HL-60 (cell line): ENCODE results near the gene CEACAM8.

Source experiments
- POLR2AphosphoS5 ChIP-seq: IDR thresholded peaks from 2 replicates; pipeline ENCODE4 v1.6.1; 2012; ENCODE audit warnings: low read depth
- SPI1 ChIP-seq: IDR thresholded peaks from 2 replicates; pipeline ENCODE4 v1.6.1; 2012; ENCODE audit warnings: low read depth, mild to moderate bottlenecking, borderline replicate concordance
- TF ChIP-seq, protein P1 (sequence below): IDR thresholded peaks from one replicate; pipeline ENCODE4 v1.5.1; 2011; ENCODE audit warnings: low read length, control low read depth, inconsistent platforms; ENCODE audit not compliant: insufficient read depth
- TF ChIP-seq, protein P2 (sequence below): IDR thresholded peaks from 2 replicates; pipeline ENCODE4 v1.6.1; 2012; ENCODE audit warnings: low read depth; ENCODE audit not compliant: insufficient replicate concordance

DNA sequence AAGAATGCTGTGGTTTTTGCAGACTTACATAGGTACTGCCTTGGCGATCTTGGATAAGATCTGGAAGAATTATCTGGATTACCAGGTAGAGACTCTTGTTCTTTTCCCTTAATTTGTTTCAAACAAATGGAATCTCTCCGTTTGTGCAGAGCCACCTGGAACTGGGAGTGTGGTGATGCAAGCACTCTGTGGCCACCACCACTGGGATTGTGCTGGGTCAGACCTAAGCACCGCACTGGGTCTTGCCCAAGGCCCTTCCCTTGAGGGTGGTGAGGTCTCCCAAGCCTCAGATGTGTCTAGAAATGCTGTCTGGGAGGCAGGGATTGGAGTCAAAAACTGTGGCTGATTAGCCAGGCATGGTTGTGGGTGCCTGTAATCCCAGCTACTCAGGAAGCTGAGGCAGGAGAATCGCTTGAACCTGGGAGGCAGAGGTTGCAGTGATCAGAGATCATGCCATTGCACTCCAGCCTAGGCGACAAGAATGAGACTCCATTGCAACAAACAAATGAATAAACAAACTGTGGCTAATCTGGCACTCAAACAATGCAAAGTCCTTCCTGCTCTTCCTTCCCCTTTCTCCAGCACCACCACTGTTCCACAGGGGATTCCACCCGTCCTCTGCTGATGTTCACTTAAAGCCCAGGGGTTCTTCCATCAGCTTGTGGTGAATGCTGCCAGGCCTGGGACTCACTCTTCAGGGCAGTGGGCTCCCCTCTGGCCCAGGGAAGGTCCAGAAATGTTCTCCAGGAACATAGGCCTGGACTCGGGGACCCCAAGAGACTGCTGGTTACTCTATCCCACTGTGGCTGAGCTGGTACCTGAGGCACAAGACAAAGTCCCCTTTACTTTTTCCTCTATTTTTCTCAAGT lies 55.6 kb downstream of the CEACAM8 start:
- TF ChIP-seq SPI1 (no peak), POLR2AphosphoS5 (no peak)
- TF ChIP-seq, protein P1, sequence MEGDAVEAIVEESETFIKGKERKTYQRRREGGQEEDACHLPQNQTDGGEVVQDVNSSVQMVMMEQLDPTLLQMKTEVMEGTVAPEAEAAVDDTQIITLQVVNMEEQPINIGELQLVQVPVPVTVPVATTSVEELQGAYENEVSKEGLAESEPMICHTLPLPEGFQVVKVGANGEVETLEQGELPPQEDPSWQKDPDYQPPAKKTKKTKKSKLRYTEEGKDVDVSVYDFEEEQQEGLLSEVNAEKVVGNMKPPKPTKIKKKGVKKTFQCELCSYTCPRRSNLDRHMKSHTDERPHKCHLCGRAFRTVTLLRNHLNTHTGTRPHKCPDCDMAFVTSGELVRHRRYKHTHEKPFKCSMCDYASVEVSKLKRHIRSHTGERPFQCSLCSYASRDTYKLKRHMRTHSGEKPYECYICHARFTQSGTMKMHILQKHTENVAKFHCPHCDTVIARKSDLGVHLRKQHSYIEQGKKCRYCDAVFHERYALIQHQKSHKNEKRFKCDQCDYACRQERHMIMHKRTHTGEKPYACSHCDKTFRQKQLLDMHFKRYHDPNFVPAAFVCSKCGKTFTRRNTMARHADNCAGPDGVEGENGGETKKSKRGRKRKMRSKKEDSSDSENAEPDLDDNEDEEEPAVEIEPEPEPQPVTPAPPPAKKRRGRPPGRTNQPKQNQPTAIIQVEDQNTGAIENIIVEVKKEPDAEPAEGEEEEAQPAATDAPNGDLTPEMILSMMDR = no peak
- TF ChIP-seq, protein P2, sequence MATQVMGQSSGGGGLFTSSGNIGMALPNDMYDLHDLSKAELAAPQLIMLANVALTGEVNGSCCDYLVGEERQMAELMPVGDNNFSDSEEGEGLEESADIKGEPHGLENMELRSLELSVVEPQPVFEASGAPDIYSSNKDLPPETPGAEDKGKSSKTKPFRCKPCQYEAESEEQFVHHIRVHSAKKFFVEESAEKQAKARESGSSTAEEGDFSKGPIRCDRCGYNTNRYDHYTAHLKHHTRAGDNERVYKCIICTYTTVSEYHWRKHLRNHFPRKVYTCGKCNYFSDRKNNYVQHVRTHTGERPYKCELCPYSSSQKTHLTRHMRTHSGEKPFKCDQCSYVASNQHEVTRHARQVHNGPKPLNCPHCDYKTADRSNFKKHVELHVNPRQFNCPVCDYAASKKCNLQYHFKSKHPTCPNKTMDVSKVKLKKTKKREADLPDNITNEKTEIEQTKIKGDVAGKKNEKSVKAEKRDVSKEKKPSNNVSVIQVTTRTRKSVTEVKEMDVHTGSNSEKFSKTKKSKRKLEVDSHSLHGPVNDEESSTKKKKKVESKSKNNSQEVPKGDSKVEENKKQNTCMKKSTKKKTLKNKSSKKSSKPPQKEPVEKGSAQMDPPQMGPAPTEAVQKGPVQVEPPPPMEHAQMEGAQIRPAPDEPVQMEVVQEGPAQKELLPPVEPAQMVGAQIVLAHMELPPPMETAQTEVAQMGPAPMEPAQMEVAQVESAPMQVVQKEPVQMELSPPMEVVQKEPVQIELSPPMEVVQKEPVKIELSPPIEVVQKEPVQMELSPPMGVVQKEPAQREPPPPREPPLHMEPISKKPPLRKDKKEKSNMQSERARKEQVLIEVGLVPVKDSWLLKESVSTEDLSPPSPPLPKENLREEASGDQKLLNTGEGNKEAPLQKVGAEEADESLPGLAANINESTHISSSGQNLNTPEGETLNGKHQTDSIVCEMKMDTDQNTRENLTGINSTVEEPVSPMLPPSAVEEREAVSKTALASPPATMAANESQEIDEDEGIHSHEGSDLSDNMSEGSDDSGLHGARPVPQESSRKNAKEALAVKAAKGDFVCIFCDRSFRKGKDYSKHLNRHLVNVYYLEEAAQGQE = no peak
